Renal cortical epithelial cell (primary cell): ENCODE measurements around the gene ALDH7A1. TPM values are rescaled to one million over a fixed set of nuclear protein-coding genes. Genes with fewer than 3 reads are reported as not detected.
"Not testable (repeated sequence)": the region's sequence is repeated elsewhere in the genome, so short reads cannot be mapped to it uniquely, and the experiment has no call there.

Experiments used
- DNase-seq: peaks from one replicate; pipeline ENCODE4 v3.0.0-alpha.2; 2011; ENCODE audit warnings: low read depth
- total RNA-seq: library from RNA; depleted of rRNA; stranded (reverse); fragments of >200 nt; gene quantifications from 2 replicates; pipeline ENCODE4 v1.2.3, GENCODE V29; 2014

ALDH7A1 gene
- total RNA-seq, 1 donor from 2014 or later = 58.8 TPM

DNA sequence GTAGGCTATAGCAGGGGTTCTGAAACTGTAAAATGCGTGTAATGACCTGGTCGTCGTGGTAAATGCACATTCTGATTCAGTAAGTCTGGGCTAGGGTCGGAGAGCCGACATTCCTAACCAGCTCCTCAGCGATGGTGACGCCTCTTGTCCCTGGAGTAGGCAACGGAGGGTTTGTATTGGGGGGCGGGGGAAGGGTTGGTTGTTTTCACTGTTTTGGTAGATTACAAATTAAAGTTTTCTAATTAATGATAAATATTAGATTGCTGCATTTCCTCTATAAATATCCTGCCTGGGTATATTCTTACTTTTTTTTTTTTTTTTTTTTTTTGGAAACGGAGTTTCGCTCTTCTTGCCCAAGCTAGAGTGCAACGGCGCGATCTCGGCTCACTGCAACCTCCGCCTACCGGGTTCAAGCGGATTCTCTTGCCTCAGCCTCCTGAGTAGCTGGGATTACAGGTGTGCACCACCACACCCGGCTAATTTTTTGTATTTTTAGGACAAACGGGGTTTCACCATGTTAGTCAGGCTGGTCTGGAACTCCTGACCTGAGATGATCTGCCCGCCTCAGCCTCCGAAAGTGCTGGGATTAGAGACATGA is 566 bp upstream of the ALDH7A1 start:
- DNase-seq = no peak

DNA sequence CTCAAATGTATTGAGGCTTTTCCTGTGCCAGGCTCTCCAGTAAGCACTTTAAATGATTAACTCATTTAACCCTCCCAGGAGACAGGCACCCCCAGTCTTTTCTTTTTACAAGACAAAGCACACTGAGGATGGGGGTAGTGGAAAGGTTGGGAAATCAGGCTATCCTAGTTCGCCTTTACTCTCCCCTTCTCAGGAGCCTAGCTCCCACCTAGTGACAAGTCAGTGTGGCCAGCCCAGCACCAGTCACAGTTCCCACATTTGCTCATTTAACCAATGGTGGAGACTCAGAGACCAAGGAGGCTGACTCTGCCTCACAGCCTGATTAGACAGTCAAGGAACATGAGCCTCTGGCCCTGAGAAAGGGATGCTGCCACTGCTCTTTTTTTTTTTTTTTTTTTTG is 3.5 kb downstream of the ALDH7A1 start:
- peak; percentile 31 for DNase-seq

DNA sequence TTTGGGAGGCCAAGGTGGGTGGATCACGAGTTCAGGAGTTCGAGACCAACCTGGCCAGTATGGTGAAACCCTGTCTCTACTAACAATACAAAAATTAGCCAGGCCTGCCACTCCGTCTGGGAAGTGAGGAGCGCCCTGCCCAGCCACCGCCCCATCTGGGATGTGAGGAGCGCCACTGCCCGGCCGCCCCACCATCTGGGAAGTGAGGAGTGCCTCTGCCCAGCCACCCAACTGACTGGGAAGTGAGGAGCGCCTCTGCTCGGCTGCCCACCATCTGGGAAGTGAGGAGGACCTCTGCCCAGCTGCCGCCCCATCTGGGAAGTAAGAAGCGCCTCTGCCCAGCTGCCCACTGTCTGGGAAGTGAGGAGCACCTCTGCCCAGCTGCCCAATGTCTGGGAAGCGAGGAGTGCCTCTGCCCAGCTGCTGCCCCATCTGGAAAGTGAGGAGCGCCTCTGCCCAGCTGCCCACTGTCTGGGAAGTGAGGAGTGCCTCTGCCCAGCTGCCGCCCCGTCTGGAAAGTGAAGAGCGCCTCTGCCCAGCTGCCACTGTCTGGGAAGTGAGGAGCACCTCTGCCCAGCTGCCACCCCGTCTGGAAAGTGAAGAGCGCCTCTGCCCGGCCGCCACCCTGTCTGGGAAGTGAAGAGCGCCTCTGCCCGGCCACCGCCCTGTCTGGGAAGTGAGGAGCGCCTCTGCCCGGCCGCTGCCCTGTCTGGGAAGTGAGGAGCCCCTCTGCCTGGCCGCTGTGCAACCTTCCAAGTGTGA is 5.3 kb downstream of the ALDH7A1 start:
- DNase-seq = no peak

DNA sequence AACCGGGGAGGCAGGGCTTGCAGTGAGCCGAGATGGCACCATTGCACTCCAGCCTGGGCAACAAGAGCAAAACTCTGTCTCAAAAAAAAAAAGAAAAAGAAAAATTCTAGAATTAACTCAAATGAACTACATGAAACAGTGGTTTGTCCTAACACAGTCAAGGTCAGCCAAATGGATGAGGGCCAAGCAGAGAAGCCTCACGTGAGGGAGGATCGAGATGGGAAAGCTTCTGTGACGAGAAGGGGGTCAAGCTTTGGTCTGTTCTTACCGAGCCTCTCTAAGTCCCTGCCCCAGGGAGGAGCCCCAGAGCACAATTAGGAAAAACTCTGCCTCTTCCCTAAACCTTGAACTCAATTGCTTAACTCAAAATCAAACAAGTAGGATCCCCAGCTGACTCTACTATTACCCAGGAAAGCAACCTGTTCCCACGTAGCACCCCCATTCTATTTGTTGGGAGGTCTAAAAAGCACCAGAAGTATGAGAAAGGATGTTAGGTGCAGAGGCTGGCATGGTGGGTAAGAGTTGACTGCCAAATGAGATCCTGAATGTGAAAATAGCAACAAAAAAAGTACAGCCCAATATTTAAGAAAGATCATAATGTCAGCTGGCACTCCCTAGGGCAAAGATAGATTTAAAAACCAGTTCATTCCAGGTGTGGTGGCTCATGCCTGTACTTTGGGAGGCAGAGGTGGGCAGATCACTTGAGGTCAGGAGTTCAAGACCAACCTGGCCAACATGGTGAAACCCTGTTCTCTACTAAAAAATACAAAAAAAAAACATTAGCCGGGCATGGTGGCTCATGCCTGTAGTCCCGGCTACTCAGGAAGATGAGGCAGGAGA is 7.2 kb downstream of the ALDH7A1 start:
- DNase-seq = no peak

DNA sequence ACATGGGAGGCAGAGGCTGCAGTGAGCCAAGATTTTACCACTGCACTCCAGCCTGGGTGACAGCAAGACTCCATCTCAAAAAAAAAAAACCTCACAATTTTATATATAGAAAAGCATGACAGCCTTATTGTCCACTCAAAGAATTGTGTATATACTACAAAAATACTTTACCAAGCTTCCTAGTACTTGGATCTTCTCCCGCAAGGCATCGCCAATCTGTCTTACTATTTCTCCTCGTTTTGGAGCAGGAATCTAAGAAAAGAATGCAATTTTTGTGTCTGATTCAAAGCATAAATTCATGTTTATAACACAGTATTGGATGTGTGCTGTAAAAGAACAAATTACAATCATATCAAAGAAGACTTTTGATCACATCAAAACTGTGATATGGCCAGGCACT is 11.3 kb downstream of the ALDH7A1 start:
- no peak for DNase-seq

DNA sequence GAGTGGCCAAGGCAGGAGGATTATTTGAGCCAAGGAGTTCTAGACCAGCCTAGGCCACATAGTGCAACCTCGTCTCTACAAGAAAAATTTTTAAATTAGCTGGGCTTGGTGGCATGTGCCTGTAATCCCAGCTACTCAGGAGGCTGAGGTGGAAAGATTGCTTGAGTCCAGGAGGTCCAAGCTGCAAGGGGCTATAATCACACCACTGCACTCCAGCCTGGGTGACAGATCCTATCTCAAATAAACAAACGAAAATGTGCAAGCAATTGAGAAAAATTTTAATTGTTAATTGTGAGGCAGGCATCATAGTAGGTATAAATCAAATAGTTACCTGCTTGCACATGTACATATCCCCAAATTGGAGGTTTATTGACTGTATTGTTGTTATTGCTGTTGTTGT is 15.3 kb downstream of the ALDH7A1 start:
- no peak for DNase-seq

DNA sequence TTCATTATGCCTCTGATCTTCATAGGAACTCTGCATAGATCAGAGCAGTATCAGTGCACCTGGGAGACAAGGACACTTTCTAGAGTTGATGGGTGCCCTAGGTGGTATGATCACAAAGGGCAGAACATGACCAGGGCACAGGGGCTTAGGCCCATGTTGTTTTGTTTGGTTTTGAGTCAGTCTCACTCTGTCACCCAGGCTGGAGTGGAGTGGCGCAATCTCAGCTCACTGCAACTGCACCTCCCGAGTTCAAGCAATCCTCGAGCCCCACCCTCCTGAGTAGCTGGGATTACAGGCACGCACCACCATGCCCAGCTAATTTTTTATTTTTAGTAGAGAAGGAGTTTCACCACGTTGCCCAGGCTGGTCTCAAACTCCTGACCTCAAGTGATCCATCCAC is 17.6 kb downstream of the ALDH7A1 start:
- no peak for DNase-seq

DNA sequence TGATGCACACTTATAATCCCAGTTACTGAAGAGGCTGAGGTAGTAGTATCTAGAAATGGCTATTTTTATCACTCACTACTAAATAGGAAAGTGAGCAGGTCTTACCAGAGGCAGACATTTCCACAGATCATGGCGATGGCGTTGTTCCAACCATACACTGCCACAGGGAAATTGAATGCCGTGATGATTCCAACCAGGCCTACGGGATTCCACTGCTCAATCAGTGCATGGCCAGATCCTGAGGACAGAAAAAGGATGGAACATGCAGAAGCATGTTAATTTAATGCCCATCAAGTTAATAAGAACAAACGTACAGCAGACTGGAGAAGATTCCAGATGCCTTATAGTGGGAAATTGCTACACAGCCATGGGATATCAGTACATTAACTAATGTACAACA is 18.0 kb downstream of the ALDH7A1 start:
- no peak for DNase-seq

DNA sequence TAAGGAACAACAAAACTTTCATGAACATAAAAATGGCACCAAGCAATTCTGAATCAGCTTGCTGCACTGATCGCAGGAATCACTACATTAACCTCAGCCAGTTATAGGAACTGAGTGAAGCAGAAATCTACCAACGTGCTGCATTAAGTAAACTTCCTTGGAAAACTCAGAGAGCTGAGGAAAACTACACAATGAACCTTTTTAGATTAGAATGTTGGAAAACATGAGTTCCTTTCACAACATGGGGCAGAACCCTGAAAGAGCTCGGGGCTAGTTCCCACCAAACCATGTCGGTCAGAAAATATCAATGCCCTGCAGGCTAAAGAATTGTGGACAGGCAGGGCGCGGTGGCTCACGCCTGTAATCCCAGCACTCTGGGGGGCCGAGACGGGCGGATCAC is 19.4 kb downstream of the ALDH7A1 start:
- no peak for DNase-seq

DNA sequence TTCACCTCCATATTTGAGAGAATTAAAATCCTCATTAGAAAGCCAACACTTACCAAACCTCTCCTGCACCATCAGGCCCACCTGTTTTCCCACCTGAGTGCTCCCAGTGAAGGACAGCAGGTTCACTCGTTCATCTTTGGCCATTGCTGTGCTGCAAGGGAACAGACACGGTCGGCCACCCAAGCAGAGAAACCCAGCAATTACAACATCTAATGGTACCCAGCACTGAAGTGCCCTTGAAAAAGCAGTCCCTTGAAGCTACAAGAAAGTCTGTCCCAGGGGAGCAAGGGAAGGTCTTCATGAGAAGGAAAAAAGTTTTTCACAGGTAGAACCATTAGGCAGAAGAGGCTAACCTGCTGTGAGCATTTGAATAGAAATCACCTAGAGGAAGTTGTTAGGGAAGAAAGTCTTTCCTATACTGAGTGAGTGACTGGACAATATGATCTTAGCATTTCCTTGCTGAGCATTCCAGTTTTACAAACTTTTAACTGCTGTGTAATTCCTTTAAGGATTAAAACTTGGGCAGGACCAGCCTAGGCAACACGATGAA is 26.7 kb downstream of the ALDH7A1 start:
- DNase-seq = peak; percentile 1

DNA sequence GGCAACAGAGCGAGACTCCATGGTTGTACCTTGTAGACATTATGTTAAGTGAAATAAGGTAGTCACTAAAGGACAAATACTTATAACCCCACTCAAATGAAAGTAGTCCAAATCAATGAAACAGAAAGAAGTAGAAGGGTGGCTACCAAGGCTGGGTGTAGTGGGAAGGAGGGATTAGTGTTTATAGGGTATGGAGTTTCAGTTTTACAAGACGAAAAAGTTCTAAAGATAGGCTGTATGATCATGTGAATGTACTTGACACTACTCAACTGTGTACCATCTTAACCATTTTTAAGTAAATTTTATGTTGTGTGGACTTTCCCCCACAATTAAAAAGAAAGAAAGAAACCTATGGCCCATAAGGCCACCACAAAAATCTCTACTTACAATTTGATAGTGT is 32.2 kb downstream of the ALDH7A1 start:
- no peak for DNase-seq

DNA sequence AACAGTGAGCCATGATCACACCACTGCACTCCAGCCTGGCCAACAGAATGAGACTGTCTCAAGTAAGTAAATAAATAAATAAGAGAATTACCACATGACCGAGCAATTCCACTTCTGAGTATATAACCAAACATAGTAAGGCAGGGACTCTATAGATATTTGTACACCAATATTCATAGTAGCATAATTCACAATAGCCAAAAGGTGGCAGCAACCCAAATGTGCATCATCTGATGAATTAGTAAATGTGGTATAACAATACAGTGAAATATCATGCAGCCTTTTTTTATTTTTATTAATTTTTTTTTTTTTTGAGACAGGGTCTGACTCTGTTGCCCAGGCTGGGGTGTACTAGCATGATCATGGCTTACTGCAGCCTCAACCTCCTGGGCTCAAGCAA is 33.1 kb downstream of the ALDH7A1 start:
- DNase-seq = no peak

DNA sequence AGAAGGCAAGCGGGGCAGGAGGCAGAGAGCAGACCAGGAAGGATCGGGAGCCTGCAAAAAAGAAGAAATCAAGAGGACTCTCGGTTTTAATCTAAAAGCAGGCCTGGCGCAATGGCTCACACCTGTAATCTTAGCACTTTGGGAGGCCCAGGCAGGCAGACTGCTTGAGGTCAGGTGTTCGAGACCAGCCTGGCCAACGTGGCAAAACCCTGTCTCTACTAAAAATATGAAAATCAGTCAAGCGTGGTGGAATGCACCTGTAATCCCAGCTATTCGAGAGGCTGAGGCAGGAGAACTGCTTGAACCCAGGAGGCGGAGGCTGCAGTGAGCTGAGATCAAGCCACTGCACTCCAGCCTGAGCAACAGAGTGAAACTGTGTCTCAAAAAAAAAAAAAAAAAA is 39.9 kb downstream of the ALDH7A1 start:
- DNase-seq = not testable (repeated sequence)

DNA sequence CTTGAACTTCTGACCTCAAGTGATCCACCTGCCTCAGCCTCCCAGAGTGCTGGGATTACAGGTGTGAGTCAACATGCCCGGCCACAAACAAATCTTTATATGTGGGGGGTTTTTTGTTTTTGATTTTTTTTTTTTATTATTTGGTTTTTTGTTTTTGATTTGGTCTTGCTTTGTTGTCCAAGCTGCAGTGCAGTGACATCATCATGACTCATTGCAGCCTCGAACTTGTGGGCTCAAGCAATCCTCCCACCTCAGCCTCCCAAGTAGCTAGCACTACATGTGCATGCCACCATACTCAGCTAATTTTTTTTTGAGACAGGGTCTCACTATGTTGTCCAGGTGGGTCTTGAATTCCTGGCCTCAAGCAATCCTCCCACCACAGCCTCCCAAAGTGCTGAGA is 42.4 kb downstream of the ALDH7A1 start:
- no peak for DNase-seq

DNA sequence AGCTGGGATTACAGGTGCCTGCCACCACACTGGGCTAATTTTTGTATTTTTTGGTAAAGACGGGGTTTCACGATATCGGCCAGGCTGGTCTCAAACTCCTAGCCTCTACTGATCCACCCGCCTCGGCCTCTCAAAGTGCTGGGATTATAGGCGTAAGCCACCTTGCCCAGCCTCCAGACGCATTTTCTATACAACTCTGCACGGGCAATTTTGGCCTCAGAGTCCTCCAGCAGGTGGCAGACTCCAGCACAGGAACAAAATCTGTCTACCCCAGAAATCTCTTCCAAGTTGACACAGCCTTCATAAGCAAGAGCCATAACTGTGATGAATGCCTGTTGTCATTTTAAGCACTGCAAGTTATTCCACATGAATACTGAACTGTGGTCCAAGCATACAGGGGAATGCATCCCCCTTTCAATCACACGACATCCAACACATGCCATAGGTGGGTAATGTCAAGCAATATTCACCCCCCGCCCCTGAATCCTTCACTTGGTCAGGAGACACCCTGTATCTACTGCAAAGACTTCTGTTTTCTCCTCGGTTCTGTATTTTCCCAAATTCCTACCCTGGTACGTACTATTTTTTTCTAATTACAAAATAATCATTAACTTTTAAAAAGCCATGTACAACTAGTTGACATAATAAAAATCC is 50.8 kb downstream of the ALDH7A1 start:
- peak; percentile 45 for DNase-seq

DNA sequence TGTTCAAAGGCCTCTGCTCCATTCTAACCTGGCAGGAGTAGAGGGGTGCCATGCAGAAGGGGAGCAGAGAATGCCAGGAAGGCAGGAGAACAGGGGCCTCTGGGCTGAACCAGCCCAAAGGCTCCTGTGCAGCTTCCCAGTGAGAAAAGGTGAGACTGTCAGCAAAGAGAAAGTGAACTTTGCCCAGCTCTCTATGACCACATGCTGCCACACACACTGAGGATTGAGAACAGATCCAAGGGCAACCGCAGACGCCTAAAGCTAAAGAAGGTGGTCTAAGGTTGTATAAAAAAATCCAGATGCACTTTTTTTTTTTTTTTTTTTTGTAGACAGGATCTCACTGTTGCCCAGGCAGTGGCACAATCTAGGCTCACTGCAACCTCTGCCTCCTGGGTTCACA is 51.4 kb downstream of the ALDH7A1 start:
- no peak for DNase-seq

DNA sequence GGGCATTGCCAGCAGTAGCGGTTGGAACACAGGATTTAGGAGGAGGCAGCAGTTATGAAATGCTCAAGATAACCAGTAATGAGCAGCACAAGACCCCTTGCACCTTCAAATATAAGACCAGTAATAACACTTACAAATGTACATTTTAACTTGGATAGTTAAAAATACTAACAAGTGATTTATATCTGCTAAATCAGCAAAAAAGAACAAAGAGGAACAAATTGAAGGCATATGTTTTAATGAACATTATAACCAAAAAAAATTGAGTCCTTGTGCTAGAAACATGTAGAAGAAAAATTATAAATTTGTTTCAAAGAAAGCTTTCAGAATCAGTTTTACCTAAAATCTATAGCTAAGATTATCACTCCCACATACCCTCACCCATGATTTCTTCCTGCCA is 52.0 kb downstream of the ALDH7A1 start:
- no peak for DNase-seq

DNA sequence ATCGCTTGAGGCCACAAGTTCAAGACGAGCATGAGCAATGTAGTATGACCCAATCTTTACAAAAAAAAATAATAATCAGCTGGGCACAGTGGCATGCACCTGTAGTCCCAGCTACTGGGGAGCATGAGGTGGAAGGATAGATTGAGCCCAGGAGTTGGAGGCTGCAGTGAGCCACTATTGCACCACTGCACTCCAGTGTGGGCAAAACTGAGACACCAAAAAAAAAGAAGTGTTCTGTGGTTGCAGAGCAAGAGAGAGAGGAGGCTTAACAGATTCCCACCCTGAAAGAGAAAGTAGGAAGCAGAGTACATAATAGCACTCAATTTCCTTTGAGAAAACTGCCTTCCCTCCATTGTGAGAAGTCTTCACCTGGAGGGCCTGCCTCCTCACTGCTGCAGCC is 52.6 kb downstream of the ALDH7A1 start:
- no peak for DNase-seq

DNA sequence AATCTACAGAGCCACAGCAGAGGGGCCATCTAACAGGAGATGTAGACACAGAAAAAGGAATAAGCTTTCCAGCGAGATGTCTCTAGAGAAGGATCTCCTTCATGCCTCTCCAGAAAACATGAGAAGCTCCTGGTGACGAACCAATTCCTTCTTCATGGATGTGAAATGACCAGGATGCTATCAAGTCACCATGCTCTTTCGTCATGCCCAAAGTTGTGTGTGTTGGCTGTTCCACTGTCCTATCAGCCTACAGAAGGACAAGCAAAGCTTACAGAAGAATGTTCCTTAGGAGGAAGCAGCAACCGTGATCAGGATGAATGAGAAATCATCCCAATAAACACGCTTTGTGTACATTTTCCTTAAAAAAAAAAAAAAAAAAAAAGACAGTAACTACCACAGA is 54.4 kb downstream of the ALDH7A1 start:
- DNase-seq = no peak

DNA sequence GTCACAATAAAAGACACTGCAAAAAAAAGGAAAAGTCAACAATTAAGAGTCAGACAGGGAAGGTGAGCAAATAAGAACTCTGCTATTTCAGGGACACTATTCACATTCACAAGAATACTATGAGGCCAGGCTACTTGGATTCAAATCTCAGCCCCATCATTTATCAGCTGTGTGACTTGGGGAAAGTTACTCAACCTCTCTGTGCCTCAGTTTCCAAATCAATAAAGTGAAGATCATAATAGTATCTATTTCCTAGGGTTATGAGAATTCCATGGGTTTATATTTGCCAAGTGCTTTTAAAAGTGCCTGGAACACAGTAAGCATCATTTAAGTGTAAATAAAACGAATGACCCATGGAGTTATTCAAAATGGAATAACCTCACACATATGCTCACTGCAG is 56.4 kb downstream of the ALDH7A1 start:
- DNase-seq = no peak

DNA sequence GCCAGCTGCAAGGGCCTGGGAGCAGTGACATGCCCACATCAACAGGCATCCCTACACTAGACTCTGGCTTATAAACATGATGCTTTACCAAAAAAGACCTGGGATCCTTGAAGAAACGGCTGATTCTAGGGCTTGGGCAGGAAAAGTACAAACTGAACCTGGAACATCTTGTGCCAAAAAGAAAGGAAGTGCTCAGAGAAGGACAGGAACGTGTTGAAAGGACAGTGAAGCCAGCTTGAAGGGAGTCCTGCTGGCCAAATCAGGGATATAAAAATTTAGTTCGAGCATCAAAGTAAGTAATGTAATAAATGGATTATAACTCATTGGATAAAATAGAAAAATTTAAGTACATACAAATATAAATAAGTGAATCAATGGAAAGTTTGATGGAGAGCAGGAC is 58.1 kb downstream of the ALDH7A1 start:
- no peak for DNase-seq
